Measurements from ENCODE around the gene TRMT2B. TPM values are rescaled to one million over a fixed set of nuclear protein-coding genes. Genes with fewer than 3 reads are reported as not detected.
"Not testable (repeated sequence)": the region's sequence is repeated elsewhere in the genome, so short reads cannot be mapped to it uniquely, and the experiment has no call there.

TRMT2B gene
- total RNA-seq, 1 donor from 2014 or later = 23.8 TPM

DNA sequence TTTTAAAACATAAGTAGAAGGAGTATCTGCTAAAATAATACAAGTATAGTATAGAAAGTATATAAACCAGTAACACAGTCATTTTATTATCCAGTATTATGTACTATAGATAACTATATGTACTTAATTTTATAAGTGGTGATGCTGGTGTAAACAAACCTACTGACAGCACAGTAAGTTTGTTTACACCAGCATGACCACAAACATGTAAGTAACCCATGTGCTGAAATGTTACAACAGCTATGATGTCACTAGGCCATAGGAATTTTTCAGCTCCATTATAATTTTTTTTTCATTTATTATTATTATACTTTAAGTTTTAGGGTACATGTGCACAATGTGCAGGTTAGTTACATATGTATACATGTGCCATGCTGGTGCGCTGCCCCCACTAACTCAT lies 39.9 kb downstream of the TRMT2B start:
- intact Hi-C loops (cut with micrococcal nuclease) = not testable (repeated sequence)

DNA sequence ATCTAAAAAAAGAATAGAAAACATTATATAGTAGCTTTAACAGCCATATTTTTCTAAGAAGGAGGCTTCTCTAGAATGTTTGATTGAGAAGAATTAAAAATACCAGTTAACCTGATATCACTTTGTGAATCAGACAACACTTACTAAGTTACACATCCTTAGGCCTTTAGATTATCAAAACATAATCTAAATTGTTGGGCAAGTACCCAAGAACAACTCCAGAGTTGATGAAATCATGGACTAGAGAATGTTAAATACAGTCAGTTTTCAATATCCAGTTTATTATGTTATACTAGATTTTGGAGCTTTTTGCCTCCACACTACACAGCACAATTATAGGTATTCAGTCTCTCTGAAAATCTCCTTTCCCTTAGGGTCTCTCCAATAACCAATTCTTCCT lies 42.8 kb downstream of the TRMT2B start:
- intact Hi-C loops (cut with micrococcal nuclease) = no loop called here

DNA sequence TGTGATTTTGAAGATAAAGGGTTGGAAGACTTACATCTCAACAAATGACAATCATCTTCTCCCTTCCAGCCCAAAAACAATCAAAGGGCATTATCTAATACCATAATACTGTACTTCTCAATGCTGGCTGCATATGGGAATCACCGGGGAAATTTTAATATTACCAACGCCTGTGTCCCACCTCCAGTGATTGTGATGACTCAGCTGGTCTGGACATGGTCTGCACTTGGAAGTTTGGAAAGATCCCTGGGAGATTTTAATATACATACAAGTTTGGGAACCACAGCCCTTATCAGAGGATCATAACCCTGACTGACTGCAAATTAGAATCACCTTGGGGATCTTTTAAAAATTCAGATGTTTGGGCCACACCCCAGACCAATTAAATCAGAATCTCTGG lies 52.5 kb downstream of the TRMT2B start:
- intact Hi-C loops (cut with micrococcal nuclease) = loop anchor here (2.0 kb wide), 1 partner anchor 73 kb away; no protein-coding TSS in a partner anchor

DNA sequence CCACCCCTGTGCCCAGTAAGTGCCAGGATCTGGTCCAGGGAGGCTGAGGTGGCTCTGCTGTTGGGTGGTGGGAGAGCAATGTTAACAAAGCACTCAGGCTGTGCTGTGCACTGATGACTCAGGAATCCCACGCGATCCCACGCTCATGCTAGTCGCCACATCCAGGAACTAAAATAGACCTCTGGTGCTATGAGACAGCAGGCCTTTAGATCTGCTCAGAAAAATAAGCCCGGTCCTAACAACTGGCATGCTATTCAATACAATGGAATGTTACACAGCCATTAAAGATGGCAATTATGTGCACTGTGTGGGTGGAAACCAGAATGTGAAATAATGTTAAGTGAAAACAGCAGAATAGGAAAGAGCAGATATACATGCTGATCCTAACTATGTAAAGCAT lies 56.4 kb downstream of the TRMT2B start:
- intact Hi-C loops (cut with micrococcal nuclease) = no loop called here

DNA sequence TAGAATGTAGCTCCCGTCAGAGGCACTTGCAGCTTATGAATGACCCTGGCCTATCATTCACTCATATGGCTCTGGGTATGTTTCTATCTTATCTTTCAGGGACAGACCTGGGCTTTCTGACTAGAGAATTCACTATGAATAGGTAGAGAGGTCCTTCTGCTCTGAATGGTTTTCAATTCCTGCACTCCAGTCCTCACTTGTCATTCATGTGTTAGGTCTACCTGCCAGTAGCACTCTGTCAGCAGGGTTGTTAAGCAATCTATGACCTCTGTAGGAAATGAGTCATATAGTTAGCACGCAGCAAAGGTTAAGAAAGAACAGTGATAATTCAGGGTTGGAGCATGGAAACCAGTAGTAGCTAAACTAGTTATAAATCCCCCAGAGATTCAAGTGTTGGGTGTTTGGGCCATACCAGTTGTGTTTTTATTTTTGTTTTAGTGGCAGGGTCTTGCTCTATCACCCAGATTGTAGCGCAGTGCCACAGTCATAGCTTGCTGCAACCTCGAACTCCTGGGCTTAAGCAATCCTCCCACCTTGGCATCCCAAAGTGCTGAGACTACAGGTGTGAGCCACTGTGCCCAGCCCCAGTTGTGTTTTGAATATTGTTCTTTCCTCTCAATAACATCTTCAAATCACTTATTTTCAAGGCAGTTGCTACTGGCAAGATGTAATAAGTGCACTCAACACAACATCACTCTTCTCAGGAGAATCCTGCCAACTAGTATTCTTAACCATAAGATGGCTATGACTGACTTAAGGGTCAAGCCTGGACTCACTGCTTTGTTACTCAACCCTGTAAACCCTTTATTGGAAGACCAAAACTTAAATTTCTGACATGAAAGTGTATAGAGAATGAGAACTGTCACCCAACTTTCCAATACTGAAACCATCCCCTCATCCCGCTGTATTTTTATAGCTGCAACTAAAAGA lies 57.3 kb downstream of the TRMT2B start:
- intact Hi-C loops (cut with micrococcal nuclease) = no loop called here

DNA sequence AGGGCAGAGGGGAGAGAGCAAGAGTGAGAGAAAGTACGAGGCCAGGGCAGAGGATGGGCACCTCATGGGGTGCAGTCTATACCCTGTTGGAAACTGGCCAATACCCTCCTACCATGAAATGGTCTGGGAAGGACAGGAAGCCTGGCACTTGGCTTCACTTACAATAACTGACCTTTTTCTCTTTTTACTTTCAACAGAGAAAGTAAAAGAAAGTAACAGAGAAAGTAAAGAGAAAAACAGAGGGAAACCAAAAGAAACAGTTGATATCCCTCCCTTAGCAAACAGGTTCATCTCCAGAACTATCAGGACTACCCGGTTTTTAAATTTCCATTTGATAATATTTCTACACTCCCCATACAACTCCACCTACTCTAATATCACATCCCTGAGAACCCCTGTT lies 61.8 kb downstream of the TRMT2B start:
- intact Hi-C loops (cut with micrococcal nuclease) = no loop called here

DNA sequence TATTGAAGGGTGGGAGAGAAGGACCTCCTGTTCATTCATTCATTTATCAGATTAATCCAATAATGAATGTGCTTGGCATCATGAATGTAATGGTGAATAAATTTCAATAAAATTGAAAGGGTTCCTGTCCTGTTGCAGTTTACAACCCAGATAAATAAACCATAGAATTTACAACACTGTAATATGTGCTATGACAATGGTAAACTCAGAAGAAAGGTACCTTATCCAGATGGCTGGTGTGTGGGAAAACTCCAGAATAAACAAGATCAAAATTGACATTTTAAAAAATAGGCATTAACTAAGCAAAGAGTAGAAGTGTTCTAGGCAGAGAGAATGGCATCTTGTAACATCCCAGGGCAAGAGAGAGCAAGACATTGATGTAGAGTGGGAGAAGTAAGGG lies 67.1 kb downstream of the TRMT2B start:
- intact Hi-C loops (cut with micrococcal nuclease) = no loop called here

DNA sequence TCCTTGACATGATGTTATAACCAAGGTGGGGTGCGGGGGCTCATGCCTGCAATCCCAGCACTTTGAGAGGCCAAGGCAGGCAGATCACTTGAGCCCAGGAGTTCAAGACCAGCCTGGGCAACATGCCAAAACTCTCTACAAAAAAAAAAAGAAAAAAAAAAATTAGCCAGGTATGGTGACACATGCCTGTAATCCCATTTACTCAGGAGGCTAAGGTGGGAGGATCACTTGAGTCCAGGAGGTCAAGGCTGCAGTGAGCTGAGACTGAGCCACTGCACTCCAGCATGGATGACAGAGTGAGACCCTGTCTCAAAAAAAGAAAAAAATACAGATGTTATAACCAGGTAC lies 70.4 kb downstream of the TRMT2B start:
- intact Hi-C loops (cut with micrococcal nuclease) = not testable (repeated sequence)

DNA sequence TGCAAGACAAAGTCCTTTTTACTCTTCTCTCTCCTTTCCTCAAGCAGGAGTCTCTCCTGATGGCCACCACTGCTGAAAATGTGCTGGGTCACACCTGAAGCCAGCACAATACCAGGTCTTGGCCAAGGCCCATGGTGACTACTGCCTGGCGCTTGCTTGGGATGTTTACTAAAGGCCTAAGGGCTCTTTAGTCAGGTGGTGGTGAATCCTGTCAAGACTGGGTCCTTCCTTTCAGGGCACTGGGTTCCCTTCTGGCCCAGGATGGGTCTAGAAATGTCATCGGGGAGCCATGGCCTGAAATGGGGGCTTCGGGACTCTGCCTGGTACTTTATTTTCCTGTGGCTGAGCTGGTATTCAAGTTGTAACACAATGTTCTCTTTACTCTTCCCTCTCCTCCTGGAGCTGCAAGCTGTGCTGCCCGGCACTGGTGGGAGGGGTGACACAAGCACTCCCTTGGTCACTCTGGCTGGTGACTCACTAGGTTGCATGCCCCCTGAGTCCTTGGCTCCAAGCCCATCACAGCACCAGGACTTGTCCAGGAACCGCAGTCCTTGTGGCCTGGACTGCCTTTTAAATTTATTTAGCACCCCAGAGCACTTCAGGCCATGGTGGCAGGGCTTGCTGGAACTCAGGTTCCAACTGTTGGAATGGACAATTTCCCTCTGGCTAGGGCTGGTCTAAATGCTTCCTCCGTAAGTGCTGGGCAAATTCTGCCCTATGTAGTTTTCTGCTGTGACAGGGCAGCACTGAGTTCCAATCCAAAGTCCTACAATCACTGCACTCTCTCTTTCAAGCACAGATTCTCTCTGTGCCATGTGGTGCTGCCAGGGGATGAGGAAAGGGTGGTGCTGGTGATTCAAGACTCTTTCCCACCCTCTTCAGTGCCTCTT lies 71.1 kb downstream of the TRMT2B start:
- intact Hi-C loops (cut with micrococcal nuclease) = no loop called here

DNA sequence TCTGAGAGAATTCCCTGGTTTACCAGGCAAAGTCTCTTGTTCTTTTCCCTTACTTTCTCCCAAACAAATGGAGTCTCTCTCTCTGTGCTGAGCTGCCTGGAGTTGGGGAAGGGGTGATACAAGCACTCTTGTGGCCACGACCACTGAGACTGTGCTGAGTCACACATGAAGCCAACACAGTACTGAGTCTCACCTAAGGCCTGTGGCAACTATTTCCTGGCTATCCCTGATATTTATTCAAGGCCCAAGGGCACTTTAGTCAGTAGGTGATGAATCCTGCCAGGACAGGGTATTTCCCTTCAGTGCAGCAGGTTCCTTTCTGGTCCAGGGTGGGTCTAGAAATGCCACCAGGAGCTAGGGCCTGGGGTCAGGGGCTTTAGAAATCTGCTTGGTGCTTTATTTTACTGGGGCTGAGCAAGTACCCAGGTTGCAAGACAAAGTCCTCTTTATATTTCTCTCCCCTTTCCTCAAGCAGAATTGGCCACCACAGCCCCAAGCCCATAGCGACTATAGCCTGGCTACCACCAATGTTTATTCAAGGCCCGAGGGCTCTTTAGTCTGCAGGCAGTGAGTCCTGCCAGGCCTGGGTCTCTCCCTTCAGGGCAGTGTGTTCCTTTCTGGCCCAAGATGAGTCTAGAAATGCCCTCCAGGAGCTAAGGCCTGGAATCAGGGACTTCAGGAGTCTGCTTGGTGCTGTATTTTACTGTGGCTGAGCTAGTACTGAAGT lies 71.9 kb downstream of the TRMT2B start:
- intact Hi-C loops (cut with micrococcal nuclease) = no loop called here

DNA sequence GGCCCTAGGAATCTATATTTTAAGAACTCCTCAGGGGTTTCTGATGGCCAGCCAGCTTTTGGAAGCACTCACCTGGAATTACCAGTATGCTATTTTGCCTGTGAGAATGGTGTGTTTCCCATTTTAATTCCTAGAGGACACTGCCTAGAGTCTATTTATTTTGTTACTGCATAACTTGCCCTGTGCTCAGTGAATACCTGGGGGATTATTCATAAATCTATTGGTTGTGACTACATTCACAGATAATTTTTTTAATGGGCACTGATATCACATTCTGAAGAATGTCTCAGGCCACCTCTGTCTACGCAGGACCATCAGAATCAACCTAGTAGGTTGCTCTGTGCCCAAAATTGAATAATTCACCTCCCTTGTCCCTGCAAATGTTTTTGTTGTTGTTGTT lies 75.7 kb downstream of the TRMT2B start:
- intact Hi-C loops (cut with micrococcal nuclease) = no loop called here

DNA sequence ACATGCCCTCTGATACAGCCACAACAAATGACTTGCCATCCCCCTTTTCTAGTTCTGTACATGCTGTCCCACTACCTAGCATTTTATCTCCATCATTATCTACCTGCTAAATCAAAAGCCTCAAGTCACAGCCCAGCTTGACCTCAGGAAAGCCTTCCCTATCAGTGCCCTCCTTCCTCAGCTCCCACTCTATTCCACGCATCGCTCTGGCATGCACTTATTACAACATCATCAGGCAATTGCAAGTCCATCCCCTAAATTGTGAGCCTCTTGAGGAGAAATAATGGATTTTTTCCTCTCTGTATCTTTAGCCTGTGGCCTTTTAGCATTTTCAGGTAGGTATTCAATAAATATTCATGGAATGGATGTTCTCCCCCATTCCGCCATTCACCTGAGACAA lies 76.7 kb downstream of the TRMT2B start:
- intact Hi-C loops (cut with micrococcal nuclease) = no loop called here

DNA sequence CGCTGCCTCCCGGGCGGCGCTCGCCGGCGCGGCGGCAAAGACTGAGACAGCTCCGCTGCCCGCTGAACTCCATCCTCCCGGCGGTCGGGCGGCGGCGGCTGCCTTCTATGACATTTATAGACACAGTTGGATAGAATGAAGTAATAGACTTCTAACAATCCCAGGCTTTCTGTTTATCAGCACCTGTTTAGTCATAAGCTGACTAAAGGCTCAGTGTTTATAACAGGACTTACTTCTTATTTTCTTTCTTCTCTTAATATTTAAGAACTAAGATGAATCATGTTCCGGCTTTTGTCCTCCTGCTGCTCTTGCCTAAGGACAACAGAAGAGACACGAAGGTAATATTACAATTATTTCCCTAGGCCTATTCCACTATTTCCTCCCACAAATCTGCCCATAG lies 78.5 kb downstream of the TRMT2B start:
- intact Hi-C loops (cut with micrococcal nuclease) = no loop called here

DNA sequence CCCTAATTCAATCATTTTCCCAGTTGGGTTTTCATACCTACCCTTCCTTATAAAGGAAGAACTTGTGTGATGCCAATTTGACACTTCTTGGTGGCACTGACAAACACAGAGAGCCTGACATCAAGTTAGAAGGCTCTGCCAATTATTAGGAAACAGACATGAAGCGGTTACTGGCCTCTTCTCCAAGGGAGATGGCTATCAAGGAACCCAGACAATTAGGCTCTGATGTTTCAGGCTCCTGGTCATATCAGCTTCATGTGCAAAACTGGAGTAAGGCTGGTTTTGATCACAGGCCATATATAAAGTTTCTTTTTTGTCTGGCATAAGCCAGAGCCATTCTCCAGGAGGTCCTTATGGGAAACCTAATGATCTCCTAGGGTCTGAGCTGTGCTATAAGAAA lies 82.0 kb downstream of the TRMT2B start:
- intact Hi-C loops (cut with micrococcal nuclease) = no loop called here

DNA sequence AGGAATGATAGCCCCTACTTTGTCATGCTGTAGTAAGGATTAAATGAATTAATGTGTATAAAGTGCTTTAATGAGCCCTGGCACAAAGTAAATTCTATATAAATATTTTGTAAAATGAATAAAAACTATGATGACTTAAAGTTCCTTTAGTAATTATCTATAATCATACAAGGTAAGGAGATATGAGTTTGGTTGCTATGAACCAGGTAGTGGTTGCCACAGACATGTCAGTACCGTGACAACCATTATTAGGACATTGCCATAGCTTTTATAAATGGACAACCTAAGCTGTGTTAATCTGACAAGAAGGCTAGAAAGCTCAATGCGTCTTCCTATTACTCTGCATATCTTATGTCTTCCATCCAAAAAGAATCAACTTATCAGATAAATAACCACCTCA lies 82.5 kb downstream of the TRMT2B start, which contains the start of gene ARL13A:
Gene ARL13A (plus strand): TSS at position 301 of the 400 bp plus-strand sequence. CDS start 3,982 bp downstream, outside the sequence.
- intact Hi-C loops (cut with micrococcal nuclease) = no loop called here

DNA sequence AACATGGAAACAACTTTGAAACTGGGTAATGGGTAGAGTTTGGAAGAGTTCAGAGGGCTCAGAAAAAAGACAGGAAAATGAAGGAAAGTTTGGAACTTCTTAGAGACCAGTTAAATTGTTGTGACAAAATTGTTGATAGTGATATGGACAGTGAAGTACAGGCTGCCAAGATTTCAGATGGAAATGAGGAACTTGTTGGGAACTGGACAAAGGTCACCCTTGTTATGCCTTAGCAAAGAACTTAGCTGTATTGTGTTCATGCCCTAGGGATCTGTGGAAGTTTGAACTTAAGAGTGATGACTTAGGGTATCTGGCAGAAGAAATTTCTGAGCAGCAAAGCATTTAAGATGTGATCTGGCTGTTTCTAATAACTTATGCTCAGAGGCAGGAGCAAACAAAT lies 87.5 kb downstream of the TRMT2B start:
- intact Hi-C loops (cut with micrococcal nuclease) = no loop called here

DNA sequence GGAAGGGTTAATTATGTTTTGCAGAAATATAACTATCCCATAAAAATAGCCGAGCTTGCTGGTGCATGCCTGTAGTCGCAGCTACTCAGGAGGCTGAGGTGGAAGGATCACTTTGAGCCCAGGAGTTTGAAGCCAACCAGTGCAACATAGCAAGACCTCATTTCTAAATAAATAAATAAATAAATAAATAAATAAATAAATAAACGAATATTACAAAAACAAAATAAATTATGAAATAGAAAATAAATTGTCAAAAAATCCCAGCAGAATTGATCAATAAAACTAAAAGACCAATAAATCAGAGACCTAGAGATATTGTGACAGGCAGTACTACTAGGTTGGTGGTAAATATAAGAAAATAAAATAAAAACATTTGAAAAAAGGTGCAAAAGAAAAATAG lies 89.1 kb downstream of the TRMT2B start:
- intact Hi-C loops (cut with micrococcal nuclease) = no loop called here
